Measurements from ENCODE around the gene HSP90AB1.

The HSP90AB1 gene

GRCh38 chr6:44264154-44265006 is 17.5 kb downstream of the HSP90AB1 start:
- POLR2A ChIA-PET: interaction anchor here (0.6 to 2.2 kb wide), 4 partner anchors 17 to 555 kb away, joined by 3 to 15 read pairs (median 4); partner anchors contain the start of genes AARS2 and HSP90AB1
- CTCF ChIA-PET: interaction anchor here (0.6 to 1.0 kb wide), 10 partner anchors 8 to 624 kb away, joined by 3 to 5 read pairs (median 3); no protein-coding TSS in a partner anchor
- Histone ChIP-seq H3K36me3 (ENCODE audit: control insufficient read depth in 2 of 2, insufficient read depth in 1 of 2, low read length in 2 of 2) (peaks cover 0 to 22% of the 10 kb centered on the region in 2 experiments; a peak in 1 of 3 replicates), H3K4me3 (ENCODE audit: low read depth, low read length) (peak overlapping the region; percentile 62), H3K9me3 (ENCODE audit: control insufficient read depth, insufficient read depth, low read depth, low read length) (no peaks in the 10 kb centered on the region), H3K27ac (ENCODE audit: extremely low read depth, low read depth, low read length) (no peak overlapping the region), H3K4me1 (ENCODE audit: control insufficient read depth, insufficient read depth, low read length) (peaks cover 4% of the 10 kb centered on the region; the same call in 1 of the 2 replicates)
- TF ChIP-seq ZNF776 (tag by site-specific recombination; IDR thresholded peaks at IDR 0.05; ENCODE audit: borderline replicate concordance) (no peak), PRDM10 (tag by site-specific recombination; IDR thresholded peaks at IDR 0.05) (peak; percentile 47; the same call in 1 of the 2 replicates), ZNF391 (tag by site-specific recombination; IDR thresholded peaks at IDR 0.05; ENCODE audit: borderline replicate concordance, low read depth) (no peak), SETDB1 (IDR thresholded peaks at IDR 0.05; ENCODE audit: insufficient read length, low read length) (no peak), ZXDB (tag by site-specific recombination; IDR thresholded peaks at IDR 0.05) (no peak), ZNF585B (tag by site-specific recombination; IDR thresholded peaks at IDR 0.05) (no peak), RBAK (tag by site-specific recombination; IDR thresholded peaks at IDR 0.05) (no peak), TSHZ1 (tag by site-specific recombination; IDR thresholded peaks at IDR 0.05; ENCODE audit: borderline replicate concordance) (no peak), SCRT1 (tag by site-specific recombination; IDR thresholded peaks at IDR 0.05; ENCODE audit: borderline replicate concordance) (peak; percentile 92), HOXD13 (CRISPR knock-in tag; IDR thresholded peaks at IDR 0.05; ENCODE audit: borderline replicate concordance) (no peak), ZSCAN18 (tag by site-specific recombination; IDR thresholded peaks at IDR 0.05) (no peak), ZNF335 (tag by site-specific recombination; conservative IDR thresholded peaks at IDR 0.05) (peak; percentile 64; the same call in 1 of the 2 replicates), EGR2 (tag by site-specific recombination; IDR thresholded peaks at IDR 0.05; ENCODE audit: low read depth) (peak; percentile 55; the same call in 1 of the 2 replicates), SCRT2 (tag by site-specific recombination; IDR thresholded peaks at IDR 0.05) (peak; percentile 99)
